Choroid plexus epithelial cell (primary cell): ENCODE measurements around the gene ESPN.

Experiments
- DNase-seq: peaks from one replicate; pipeline ENCODE4 v3.0.0-alpha.2; 2010; ENCODE audit warnings: low read depth
- H3K4me3 ChIP-seq: 2 replicates; pipeline ENCODE4 v1.5.1; 2011; ENCODE audit warnings: low read depth, mild to moderate bottlenecking, control low read depth, low read length, moderate library complexity
- TF ChIP-seq, protein P1 (sequence below): conservative IDR thresholded peaks from 2 replicates; pipeline ENCODE4 v1.5.1; 2011; ENCODE audit warnings: low read depth, mild to moderate bottlenecking, control low read depth, inconsistent platforms, low read length, moderate library complexity

The ESPN gene

GRCh38 chr1:6485168-6486101, 60.9 kb downstream of the ESPN start:
- TF ChIP-seq, protein P1, sequence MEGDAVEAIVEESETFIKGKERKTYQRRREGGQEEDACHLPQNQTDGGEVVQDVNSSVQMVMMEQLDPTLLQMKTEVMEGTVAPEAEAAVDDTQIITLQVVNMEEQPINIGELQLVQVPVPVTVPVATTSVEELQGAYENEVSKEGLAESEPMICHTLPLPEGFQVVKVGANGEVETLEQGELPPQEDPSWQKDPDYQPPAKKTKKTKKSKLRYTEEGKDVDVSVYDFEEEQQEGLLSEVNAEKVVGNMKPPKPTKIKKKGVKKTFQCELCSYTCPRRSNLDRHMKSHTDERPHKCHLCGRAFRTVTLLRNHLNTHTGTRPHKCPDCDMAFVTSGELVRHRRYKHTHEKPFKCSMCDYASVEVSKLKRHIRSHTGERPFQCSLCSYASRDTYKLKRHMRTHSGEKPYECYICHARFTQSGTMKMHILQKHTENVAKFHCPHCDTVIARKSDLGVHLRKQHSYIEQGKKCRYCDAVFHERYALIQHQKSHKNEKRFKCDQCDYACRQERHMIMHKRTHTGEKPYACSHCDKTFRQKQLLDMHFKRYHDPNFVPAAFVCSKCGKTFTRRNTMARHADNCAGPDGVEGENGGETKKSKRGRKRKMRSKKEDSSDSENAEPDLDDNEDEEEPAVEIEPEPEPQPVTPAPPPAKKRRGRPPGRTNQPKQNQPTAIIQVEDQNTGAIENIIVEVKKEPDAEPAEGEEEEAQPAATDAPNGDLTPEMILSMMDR: peak; percentile 20
- peak overlapping the region; percentile 56 for H3K4me3 ChIP-seq
- no peak for DNase-seq

GRCh38 chr1:6486433-6487011, 61.9 kb downstream of the ESPN start:
- no peak overlapping the region for H3K4me3 ChIP-seq
- DNase-seq: peak; percentile 86
- TF ChIP-seq, protein P1: peak; percentile 91

GRCh38 chr1:6487804-6488484, 63.4 kb downstream of the ESPN start:
- DNase-seq: no peak
- TF ChIP-seq, protein P1: no peak
- H3K4me3 ChIP-seq: no peak overlapping the region

- H3K4me3 ChIP-seq: no peak overlapping the region
- TF ChIP-seq, protein P1: no peak
- no peak for DNase-seq
These were observed 64.2 kb downstream of the ESPN start for GRCh38 chr1:6488602-6489382.

GRCh38 chr1:6489383-6489765, 64.8 kb downstream of the ESPN start:
- no peak for DNase-seq
- no peak overlapping the region for H3K4me3 ChIP-seq
- TF ChIP-seq, protein P1: no peak

DNA sequence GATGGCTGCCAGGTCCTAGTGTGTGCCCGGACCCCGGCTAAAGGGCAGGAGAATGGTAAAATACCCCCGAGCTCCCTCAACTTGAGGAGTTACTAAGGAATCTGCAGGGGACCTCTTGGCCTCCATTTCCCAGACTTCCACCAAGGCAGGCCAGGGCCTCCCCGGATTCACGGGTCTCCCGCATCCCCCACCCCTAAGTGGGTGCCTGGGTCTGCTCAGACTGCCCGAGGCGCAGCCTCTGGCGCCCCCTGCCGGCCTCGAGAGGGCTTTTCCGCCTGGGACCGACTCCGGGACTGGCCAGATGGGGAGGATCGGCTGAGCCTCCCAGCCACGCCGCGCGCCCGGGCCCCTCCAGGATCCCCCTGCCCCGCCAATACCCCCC, 65.2 kb downstream of the ESPN start:
- TF ChIP-seq, protein P1: peak; percentile 89
- DNase-seq: peak; percentile 78
- H3K4me3 ChIP-seq: peak overlapping the region; percentile 74
